Thyroid gland (tissue), 4 donors: ENCODE results near the gene DYNC2I2.

Source experiments
- CTCF ChIP-seq, 6 experiments: fragments of 200-600 bp in 3 of 6; fragments of 450-650 bp in 3 of 6; sonication (generic) in 3 of 6; IDR thresholded peaks; one replicate each; pipeline ENCODE4 v1.5.1; 2016 to 2019; ENCODE audit warnings: antibody characterized with exemption in 6 of 6, mild to moderate bottlenecking in 2 of 6, inconsistent platforms in 1 of 6, moderate library complexity in 1 of 6
- POLR2A ChIP-seq, 2 donors: fragments of 450-650 bp; IDR thresholded peaks; one replicate each; pipeline ENCODE4 v1.6.1; 2017; ENCODE audit warnings: antibody characterized with exemption in 2 of 2, mild to moderate bottlenecking in 2 of 2, moderate library complexity in 1 of 2

- TF ChIP-seq CTCF (IDR thresholded peaks at IDR 0.05) (no peak), POLR2A (IDR thresholded peaks at IDR 0.05) (no peak)
These were observed 21.1 kb upstream of the DYNC2I2 start for GRCh38 chr9:128677794-128678193.
